HepG2 (cell line): Measurements from ENCODE around the gene GAL3ST1. TPM values are rescaled to one million over a fixed set of nuclear protein-coding genes. Genes with fewer than 3 reads are reported as not detected.
A peak's percentile ranks its signal among the peaks of the same experiment; 100 is the strongest.

Source experiments
- ATAC-seq: fragments of 200-7000 bp; cut with Tn5 transposase; 3 replicates; pipeline ENCODE4 v1.9.1; 2020; ENCODE audit warnings: mild to moderate bottlenecking, moderate library complexity
- BruUV-seq: library from RNA; stranded (reverse); fragments of 400-500 nt; replicated peaks from 2 replicates; lab custom pipeline; 2021; lab: Mats Ljungman, UMichigan
- CTCF ChIA-PET: fragments of 300-600 bp; formaldehyde crosslinking; extraction: SDS; loops from one replicate; lab custom pipeline; 2021; ENCODE audit warnings: low total read pairs, inconsistent platforms, low intra/inter-chr PET ratio; lab: Yijun Ruan, JAX
- POLR2A ChIA-PET: fragments of 350-600 bp; sonication (Branson Sonifier 250); formaldehyde crosslinking; loops from one replicate; lab custom pipeline; 2020; ENCODE audit warnings: antibody characterized with exemption, inconsistent platforms; lab: Yijun Ruan, JAX
- DNase-seq: peaks from one replicate; pipeline ENCODE4 v3.0.0-alpha.2; 2015; ENCODE audit warnings: low spot score
- FAIRE-seq: peaks from 3 replicates; lab custom pipeline; 2011; peaks lifted over from hg19 to GRCh38; lab: Jason Lieb, UNC
- H2AFZ ChIP-seq: one replicate; pipeline ENCODE4 v1.6.1; 2011; ENCODE audit warnings: low read length, inconsistent platforms
- H3K27ac ChIP-seq: fragments of 300-600 bp; 3 replicates; pipeline ENCODE4 v1.8.0; 2011; ENCODE audit warnings: mixed run types, mild to moderate bottlenecking, mixed read lengths, low read length, inconsistent platforms; ENCODE audit not compliant: insufficient read depth; ENCODE audit errors: extremely low read length
- H3K27me3 ChIP-seq, 2 experiments: fragments of 200-600 bp in 1 of 2; 2 replicates in 1 of 2; 3 replicates in 1 of 2; pipeline versions ENCODE4 v1.6.0 to v1.8.0; 2011; ENCODE audit warnings: low read length in 2 of 2, mild to moderate bottlenecking in 2 of 2, moderate library complexity in 2 of 2, inconsistent platforms in 1 of 2; ENCODE audit not compliant: insufficient read depth in 2 of 2, control insufficient read depth in 1 of 2
- H3K36me3 ChIP-seq, 2 experiments: fragments of 200-600 bp in 1 of 2; replicated peaks in 1 of 2; 2 replicates in 1 of 2; 3 replicates in 1 of 2; pipeline versions ENCODE4 v1.5.1 to v1.8.0; 2011; ENCODE audit warnings: low read length in 2 of 2, inconsistent platforms in 1 of 2; ENCODE audit not compliant: insufficient read depth in 2 of 2, control insufficient read depth in 1 of 2
- H3K4me1 ChIP-seq: 2 replicates; pipeline ENCODE4 v1.5.1; 2012; ENCODE audit warnings: low read length, inconsistent platforms; ENCODE audit not compliant: insufficient read depth
- H3K4me2 ChIP-seq: 2 replicates; pipeline ENCODE4 v1.6.0; 2011; ENCODE audit warnings: low read depth, low read length, inconsistent platforms
- H3K4me3 ChIP-seq, 3 experiments: fragments of 200-600 bp in 1 of 3; sonication (generic), shearing (Covaris generic) in 1 of 3; replicated peaks in 1 of 3; 2 replicates each; pipeline ENCODE4 v1.5.1; 2011 to 2016; ENCODE audit warnings: low read length in 3 of 3, inconsistent platforms in 2 of 3, low read depth in 2 of 3, mild to moderate bottlenecking in 2 of 3, control low read depth in 1 of 3, mixed read lengths in 1 of 3; ENCODE audit not compliant: insufficient read depth in 1 of 3
- H3K79me2 ChIP-seq: one replicate; pipeline ENCODE4 v1.6.1; 2011; ENCODE audit warnings: low read length, inconsistent platforms; ENCODE audit not compliant: insufficient read depth
- H3K9ac ChIP-seq: 2 replicates; pipeline ENCODE4 v1.6.0; 2011; ENCODE audit warnings: mild to moderate bottlenecking, low read depth, low read length, inconsistent platforms; ENCODE audit not compliant: insufficient read depth
- H3K9me3 ChIP-seq: 2 replicates; pipeline ENCODE4 v1.5.1; 2012; ENCODE audit warnings: mild to moderate bottlenecking, low read length
- H4K20me1 ChIP-seq: 2 replicates; pipeline ENCODE4 v1.6.0; 2011; ENCODE audit warnings: inconsistent platforms, mild to moderate bottlenecking, low read length, moderate library complexity; ENCODE audit not compliant: insufficient read depth
- FOSL2 ChIP-seq: sonication (generic); formaldehyde crosslinking; IDR thresholded peaks from 2 replicates; pipeline ENCODE4 v1.4.0; 2020; ENCODE audit warnings: missing genetic modification reagents
- FOXJ3 ChIP-seq: sonication (generic); formaldehyde crosslinking; IDR thresholded peaks from 2 replicates; pipeline ENCODE4 v1.4.0; 2020; ENCODE audit warnings: missing genetic modification reagents, mild to moderate bottlenecking, borderline replicate concordance
- GABPA ChIP-seq, 2 experiments: IDR thresholded peaks; 2 replicates each; pipeline ENCODE4 v1.6.1; 2011 to 2016; ENCODE audit warnings: low read depth in 2 of 2, low read length in 1 of 2, missing biosample characterization in 1 of 2, missing genetic modification characterization in 1 of 2
- HES4 ChIP-seq: sonication (generic); formaldehyde crosslinking; IDR thresholded peaks from 2 replicates; pipeline ENCODE4 v1.9.0; 2021; ENCODE audit warnings: mild to moderate bottlenecking, missing genetic modification reagents, borderline replicate concordance
- HHEX ChIP-seq: IDR thresholded peaks from 2 replicates; pipeline ENCODE4 v1.6.1; 2016; ENCODE audit warnings: control low read depth
- KAT8 ChIP-seq: IDR thresholded peaks from 2 replicates; pipeline ENCODE4 v1.6.1; 2016; ENCODE audit warnings: missing genetic modification reagents, missing compliant biosample characterization
- KDM2A ChIP-seq: sonication (generic); formaldehyde crosslinking; IDR thresholded peaks from 2 replicates; pipeline ENCODE4 v1.4.0; 2020; ENCODE audit warnings: low read depth, missing genetic modification reagents, borderline replicate concordance
- MEF2D ChIP-seq: sonication (generic); formaldehyde crosslinking; IDR thresholded peaks from 2 replicates; pipeline ENCODE4 v1.5.1; 2020; ENCODE audit warnings: mild to moderate bottlenecking, missing genetic modification reagents
- NRL ChIP-seq: sonication (generic); formaldehyde crosslinking; IDR thresholded peaks from 2 replicates; pipeline ENCODE4 v1.5.0; 2020; ENCODE audit warnings: missing genetic modification reagents, mild to moderate bottlenecking, moderate library complexity, borderline replicate concordance
- SAP130 ChIP-seq: IDR thresholded peaks from 2 replicates; pipeline ENCODE4 v1.6.1; 2016; ENCODE audit warnings: low read depth
- STAG1 ChIP-seq: sonication (generic); formaldehyde crosslinking; IDR thresholded peaks from 2 replicates; pipeline ENCODE4 v1.4.0; 2020; ENCODE audit warnings: missing genetic modification reagents
- ZC3H4 ChIP-seq: sonication (generic); formaldehyde crosslinking; IDR thresholded peaks from 2 replicates; pipeline ENCODE4 v1.4.0; 2020; ENCODE audit warnings: missing genetic modification reagents, borderline replicate concordance
- ZFP36 ChIP-seq: fragments of 150-350 bp; IDR thresholded peaks from 2 replicates; pipeline ENCODE4 v1.6.1; 2018; ENCODE audit warnings: borderline replicate concordance, low read length, low read depth; ENCODE audit not compliant: partially characterized antibody
- ZMAT5 ChIP-seq: sonication (generic); formaldehyde crosslinking; IDR thresholded peaks from 2 replicates; pipeline ENCODE4 v1.5.0; 2020; ENCODE audit warnings: mild to moderate bottlenecking, low read depth, missing genetic modification reagents, borderline replicate concordance
- ZMYM3 ChIP-seq: sonication (generic); formaldehyde crosslinking; IDR thresholded peaks from 2 replicates; pipeline ENCODE4 v1.5.1; 2020; ENCODE audit warnings: mild to moderate bottlenecking, missing genetic modification reagents
- ZNF468 ChIP-seq: sonication (generic); formaldehyde crosslinking; IDR thresholded peaks from 2 replicates; pipeline ENCODE4 v1.8.0; 2022; ENCODE audit warnings: mild to moderate bottlenecking, moderate library complexity, missing genetic modification reagents
- ZNF530 ChIP-seq: sonication (generic); formaldehyde crosslinking; IDR thresholded peaks from 2 replicates; pipeline ENCODE4 v1.5.0; 2020; ENCODE audit warnings: low read depth, mild to moderate bottlenecking, missing genetic modification reagents
- ZNF83 ChIP-seq: sonication (generic); formaldehyde crosslinking; IDR thresholded peaks from 2 replicates; pipeline ENCODE4 v1.4.0; 2020; ENCODE audit warnings: missing genetic modification reagents, mild to moderate bottlenecking, borderline replicate concordance
- WGBS: methylation state at CpG from one replicate; pipeline ENCODE4 v1.1.6; 2017; ENCODE audit warnings: low lambda C conversion rate; 5-methylcytosine and 5-hydroxymethylcytosine counted together
- in situ Hi-C: cut with HindIII; loops from 2 replicates; pipeline ENCODE4 v1.10.0; 2017; ENCODE audit warnings: low pct_unique_long_range_greater_than_20kb; ENCODE audit not compliant: extremely low pct_ligation_motif_present
- intact Hi-C: fragments of 100-400 bp; cut with micrococcal nuclease; formaldehyde crosslinking; loops from one replicate; pipeline ENCODE4 v1.10.0; 2022; ENCODE audit not compliant: unreplicated experiment
- polyA plus RNA-seq, 8 experiments: library from polyadenylated mRNA; depleted of rRNA in 3 of 8; stranded (reverse) in 7 of 8; unstranded in 1 of 8; fragments of >200 nt; fragmentation: Illumina TruSeq in 4 of 8; extraction: Trizol in 4 of 8; gene quantifications; 2 replicates each; pipeline versions ENCODE4 v1.2.1 to v1.2.3, GENCODE V29; 2011 to 2016; ENCODE audit warnings: low read depth in 4 of 8, missing spikeins in 1 of 8, mixed read lengths in 1 of 8; ENCODE audit not compliant: insufficient read depth in 1 of 8
- total RNA-seq, 5 experiments: library from RNA; depleted of rRNA; stranded (reverse); fragments of >200 nt; fragmentation: Illumina TruSeq; extraction: Trizol; gene quantifications; 2 replicates each; pipeline ENCODE4 v1.2.3, GENCODE V29; 2016; ENCODE audit warnings: low read depth in 1 of 5
- TF ChIP-seq, protein P1 (sequence below): sonication (generic); IDR thresholded peaks from 2 replicates; pipeline ENCODE4 v1.6.1; 2016; ENCODE audit warnings: low read depth, borderline replicate concordance
- TF ChIP-seq, protein P2 (sequence below): sonication (generic); formaldehyde crosslinking; IDR thresholded peaks from 2 replicates; pipeline ENCODE4 v1.8.0; 2023; ENCODE audit warnings: mild to moderate bottlenecking, missing genetic modification reagents

Gene GAL3ST1
- total and polyA plus RNA-seq, 2 of the 13 experiments (the other 11 are each of a cell fraction or from before 2014, with no cell fraction given), result 4.4 to 14.7 TPM

DNA sequence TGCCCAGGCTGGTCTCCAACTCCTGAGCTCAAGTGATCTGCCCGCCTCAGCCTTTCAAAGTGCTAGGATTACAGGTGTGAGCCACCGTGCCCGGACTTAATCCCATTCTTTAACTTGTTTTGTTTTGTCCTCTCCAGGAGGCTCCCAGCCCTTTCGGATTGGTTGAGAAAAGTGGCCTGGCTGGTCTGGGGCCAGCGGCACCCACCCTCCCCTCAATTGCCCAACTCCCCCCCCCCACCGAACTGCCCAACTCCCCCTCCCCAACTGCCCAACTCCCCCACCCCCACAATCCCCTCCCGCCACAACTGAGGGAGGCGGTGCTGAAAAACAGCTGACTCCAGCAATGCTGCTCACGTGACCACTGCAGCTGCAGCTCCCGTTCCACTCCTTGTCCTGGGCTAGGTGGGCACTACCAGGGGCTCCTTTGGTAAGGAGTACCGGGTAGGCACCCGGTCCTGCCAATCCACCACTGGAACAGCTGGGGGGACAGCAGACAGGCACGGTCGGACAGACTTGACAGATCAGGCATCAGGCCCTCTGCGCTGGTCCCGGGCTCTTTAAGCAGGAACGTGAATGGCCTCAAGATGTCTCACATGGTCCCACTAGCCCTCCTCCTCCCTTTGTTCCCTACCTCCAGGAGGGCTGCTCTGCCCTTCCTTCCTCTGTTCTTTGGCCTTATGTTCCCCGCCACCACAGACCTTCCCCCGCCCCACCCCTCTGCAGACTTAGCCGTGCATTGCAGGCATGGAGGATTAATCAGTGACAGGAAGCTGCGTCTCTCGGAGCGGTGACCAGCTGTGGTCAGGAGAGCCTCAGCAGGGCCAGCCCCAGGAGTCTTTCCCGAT lies 32.2 kb upstream of the GAL3ST1 start, which contains the start of gene TCN2 (continued):
- TF ChIP-seq KDM2A (CRISPR knock-in tag) (no peak), STAG1 (CRISPR knock-in tag) (no peak), ZNF83 (no peak)

GRCh38 chr22:30605449-30606110 lies 31.1 kb upstream of the GAL3ST1 start:
- H3K4me3 ChIP-seq, result no peak overlapping the region; a peak in 1 of 6 replicates
- no peaks in the 10 kb centered on the region for H4K20me1 ChIP-seq
- WGBS, result 17% methylated on average over 9 of the region's 9 CpGs
- no peaks in the 10 kb centered on the region for H3K36me3 ChIP-seq
- ATAC-seq, result peak; percentile 41
- no peak overlapping the region for H3K27ac ChIP-seq
- BruUV-seq, result no TSS peak
- peaks cover 0 to 13% of the 10 kb centered on the region in 2 experiments; a peak in 3 of 5 replicates for H3K27me3 ChIP-seq
- in situ Hi-C loops, result no loop called here
- H3K9me3 ChIP-seq, result no peaks in the 10 kb centered on the region
- intact Hi-C loops, result no loop called here
- H3K4me2 ChIP-seq, result peak overlapping the region; percentile 100
- peak; percentile 62 for FAIRE-seq
- no peaks in the 10 kb centered on the region for H3K79me2 ChIP-seq
- no peak overlapping the region for H2AFZ ChIP-seq
- H3K4me1 ChIP-seq, result peaks cover 38% of the 10 kb centered on the region
- H3K9ac ChIP-seq, result no peak overlapping the region
- POLR2A ChIA-PET, result interaction anchor here (2.3 kb wide), 1 partner anchor 14 kb away, joined by 10 read pairs; the partner anchor contains the start of gene PES1
- DNase-seq, result peak; percentile 44
- CTCF ChIA-PET, result no interaction called here
- TF ChIP-seq STAG1 (CRISPR knock-in tag), result peak; percentile 38
- TF ChIP-seq ZFP36, result peak; percentile 19
- no peak for TF ChIP-seq FOXJ3 (CRISPR knock-in tag)
- no peak for TF ChIP-seq HES4 (CRISPR knock-in tag)
- no peak for TF ChIP-seq NRL (CRISPR knock-in tag)
- no peak for TF ChIP-seq ZC3H4
- TF ChIP-seq ZMAT5 (CRISPR knock-in tag), result no peak
- TF ChIP-seq ZNF468 (CRISPR knock-in tag), result no peak
- peak; percentile 19; the same call in 1 of the 2 replicates for TF ChIP-seq GABPA (IDR thresholded peaks at IDR 0.05; ENCODE audit: low read depth, low read length)
- peak; percentile 62; the same call in 1 of the 2 replicates for TF ChIP-seq GABPA (CRISPR knock-in tag; IDR thresholded peaks at IDR 0.05; ENCODE audit: low read depth)
- no peak for TF ChIP-seq HHEX
- TF ChIP-seq MEF2D (CRISPR knock-in tag), result no peak
- TF ChIP-seq ZNF530, result no peak
- TF ChIP-seq SAP130 (CRISPR knock-in tag), result peak; percentile 68
- 0 out of 2 replicates have a peak, but pooled peaks have one; percentile 11 for TF ChIP-seq FOSL2 (CRISPR knock-in tag)
- TF ChIP-seq, protein P1, sequence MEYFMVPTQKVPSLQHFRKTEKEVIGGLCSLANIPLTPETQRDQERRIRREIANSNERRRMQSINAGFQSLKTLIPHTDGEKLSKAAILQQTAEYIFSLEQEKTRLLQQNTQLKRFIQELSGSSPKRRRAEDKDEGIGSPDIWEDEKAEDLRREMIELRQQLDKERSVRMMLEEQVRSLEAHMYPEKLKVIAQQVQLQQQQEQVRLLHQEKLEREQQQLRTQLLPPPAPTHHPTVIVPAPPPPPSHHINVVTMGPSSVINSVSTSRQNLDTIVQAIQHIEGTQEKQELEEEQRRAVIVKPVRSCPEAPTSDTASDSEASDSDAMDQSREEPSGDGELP, result no peak
- TF ChIP-seq KAT8, result 0 out of 2 replicates have a peak, but pooled peaks have one; percentile 26
- TF ChIP-seq, protein P2, sequence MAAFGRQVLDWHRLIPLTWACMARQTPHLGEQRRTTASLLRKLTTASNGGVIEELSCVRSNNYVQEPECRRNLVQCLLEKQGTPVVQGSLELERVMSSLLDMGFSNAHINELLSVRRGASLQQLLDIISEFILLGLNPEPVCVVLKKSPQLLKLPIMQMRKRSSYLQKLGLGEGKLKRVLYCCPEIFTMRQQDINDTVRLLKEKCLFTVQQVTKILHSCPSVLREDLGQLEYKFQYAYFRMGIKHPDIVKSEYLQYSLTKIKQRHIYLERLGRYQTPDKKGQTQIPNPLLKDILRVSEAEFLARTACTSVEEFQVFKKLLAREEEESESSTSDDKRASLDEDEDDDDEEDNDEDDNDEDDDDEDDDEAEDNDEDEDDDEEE (CRISPR knock-in tag), result no peak
- TF ChIP-seq ZMYM3 (CRISPR knock-in tag), result 0 out of 2 replicates have a peak, but pooled peaks have one; percentile 21
